GM19043 (cell line): ENCODE data around the gene TP53AIP1.

Source experiments
- ATAC-seq: cut with Tn5 transposase; IDR thresholded peaks from one replicate; pipeline ENCODE4 v1.9.1; 2021; ENCODE audit warnings: low read depth; ENCODE audit not compliant: unreplicated experiment

Gene TP53AIP1, protein sequence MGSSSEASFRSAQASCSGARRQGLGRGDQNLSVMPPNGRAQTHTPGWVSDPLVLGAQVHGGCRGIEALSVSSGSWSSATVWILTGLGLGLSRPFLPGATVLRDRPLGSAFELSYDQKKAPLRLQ

GRCh38 chr11:128942817-128943427 lies at the start of gene TP53AIP1:
Gene TP53AIP1, minus strand, starts transcription at chr11:128942871. Its CDS starts 5,053 bp downstream, at chr11:128937818.
- no peak for ATAC-seq

- no peak for ATAC-seq
Observed at GRCh38 chr11:128988242-128988970, 45.7 kb upstream of the TP53AIP1 start.

DNA sequence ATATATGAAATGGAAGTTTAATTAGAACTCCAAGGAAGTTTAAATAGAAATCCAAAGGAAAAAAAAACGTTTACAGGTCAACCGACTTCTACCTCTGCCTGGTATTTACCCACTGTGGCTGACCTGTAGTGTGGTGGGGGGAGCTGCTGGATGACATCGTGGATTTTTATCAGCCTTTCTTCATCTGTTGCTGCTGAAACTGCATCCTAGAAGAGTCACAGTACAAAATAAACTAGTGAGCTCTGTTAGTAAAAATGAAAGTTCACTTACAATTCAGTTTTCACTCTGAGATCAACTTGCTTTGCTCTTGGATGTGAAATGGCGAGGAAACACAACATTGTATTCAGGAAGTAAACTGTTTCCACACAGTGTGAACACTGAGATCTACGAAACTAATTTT lies 43.2 kb upstream of the TP53AIP1 start:
- no peak for ATAC-seq

- ATAC-seq = no peak
Observed at GRCh38 chr11:128983023-128983422, 40.4 kb upstream of the TP53AIP1 start.

GRCh38 chr11:128981254-128981653 lies 38.6 kb upstream of the TP53AIP1 start:
- ATAC-seq = no peak

- no peak for ATAC-seq
Observed at GRCh38 chr11:128970598-128971190, 28.0 kb upstream of the TP53AIP1 start.

DNA sequence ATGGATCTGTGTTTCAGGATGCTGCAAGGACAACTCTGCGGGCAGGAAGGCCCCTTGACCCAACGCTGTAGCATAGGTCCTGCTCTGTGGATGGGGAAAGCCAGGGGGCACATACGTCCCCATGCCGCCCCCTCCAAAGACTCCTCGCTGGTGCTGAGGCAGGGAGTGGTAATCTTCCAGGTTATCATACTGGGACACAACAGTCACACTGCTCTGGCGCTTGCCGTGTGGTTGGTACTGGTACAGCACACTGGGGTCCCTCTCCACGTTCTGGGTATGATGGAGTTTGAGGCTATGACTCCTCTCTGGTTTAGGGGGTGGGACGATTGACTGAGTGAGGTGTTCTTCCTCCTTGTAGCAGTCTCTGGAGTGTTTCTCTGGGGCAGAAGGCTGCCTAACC lies 26.2 kb upstream of the TP53AIP1 start:
- no peak for ATAC-seq

DNA sequence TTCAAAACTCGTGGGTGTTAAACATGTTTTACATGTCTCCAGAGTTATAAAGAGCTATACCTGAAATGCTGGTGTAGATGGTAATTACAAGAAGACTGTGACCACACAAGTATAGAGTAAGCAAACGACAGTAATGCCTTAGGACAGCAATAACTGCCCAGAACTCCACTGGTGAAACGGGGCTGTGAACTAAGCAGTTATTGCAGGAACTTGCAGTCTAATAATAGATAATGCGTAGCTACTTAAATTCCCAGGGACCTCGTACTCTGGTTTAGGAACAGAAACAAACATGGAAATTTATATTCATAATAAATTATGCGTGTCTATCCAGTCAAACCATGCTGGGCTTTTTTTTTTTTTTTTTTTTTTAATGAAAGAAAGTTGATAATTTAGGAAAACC lies 24.9 kb upstream of the TP53AIP1 start:
- ATAC-seq = no peak

GRCh38 chr11:128965485-128965884 lies 22.8 kb upstream of the TP53AIP1 start:
- ATAC-seq = peak; percentile 96

DNA sequence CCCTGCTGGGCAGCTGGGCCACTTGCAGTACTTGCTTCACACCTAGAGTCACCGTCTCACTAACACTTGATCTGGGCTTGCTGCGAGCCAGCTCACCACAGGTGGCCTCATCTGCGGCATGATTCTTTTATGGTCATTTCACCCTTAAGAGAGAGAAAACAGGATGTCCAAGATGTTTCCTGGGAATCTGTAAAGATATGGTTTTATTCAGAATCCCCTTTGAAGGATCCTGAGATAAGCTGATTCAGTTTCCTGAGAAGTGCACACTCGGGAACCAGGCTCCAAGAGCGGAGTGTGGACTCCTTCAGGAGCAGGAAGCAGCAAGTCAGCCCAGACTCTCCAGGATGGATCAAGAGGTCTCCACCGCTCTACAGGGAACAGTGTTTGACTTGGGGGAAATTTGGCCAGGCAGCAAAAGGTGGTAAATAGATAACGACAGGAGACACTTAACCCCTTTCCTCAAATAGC lies 21.8 kb upstream of the TP53AIP1 start:
- no peak for ATAC-seq

DNA sequence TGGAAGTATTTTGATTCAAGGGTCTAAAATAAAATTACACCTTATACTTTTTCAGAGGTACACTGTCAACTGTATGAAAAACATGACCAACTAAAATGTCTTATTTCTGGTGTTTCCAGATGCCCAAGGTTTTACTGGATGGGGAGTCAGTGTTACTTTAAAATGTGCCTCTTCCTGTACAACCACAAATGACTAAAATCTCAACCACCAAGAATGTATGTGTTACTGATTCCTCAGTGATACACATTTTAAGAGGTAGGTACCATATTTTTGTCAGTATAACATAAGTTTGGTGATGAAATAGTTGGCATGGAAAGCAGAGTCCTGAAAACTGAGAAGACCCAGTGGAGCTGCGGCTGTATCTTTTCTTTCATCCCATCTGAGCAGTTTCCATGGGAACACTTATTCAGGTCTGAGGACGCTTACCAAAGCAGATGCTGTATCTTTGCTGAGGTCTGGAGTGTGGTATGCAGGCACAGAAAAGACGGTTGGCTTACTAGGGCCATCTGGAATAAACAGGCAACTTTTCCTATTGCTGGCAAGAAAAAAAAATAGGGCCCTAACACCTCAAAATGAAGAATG lies 21.2 kb upstream of the TP53AIP1 start:
- ATAC-seq = no peak

DNA sequence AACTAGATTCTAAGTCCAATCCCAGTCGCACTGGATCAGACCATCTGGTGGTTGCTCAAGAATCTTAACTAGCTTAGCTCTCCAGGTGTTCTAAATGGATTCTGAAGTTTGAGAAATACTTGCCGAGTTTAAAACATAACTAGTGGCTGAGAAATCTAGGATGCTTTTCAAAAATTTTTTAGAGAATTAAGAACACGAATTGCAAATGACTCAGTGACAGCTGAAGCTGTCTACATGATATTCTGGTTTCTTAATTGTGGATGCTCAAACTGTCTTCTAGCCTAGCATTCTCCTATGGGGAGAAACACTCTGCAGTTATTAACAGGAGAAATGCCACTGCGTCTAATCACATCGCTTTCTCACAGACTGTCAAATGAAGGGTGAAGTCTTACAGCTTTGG lies 20.2 kb upstream of the TP53AIP1 start:
- no peak for ATAC-seq

- no peak for ATAC-seq
Observed at GRCh38 chr11:128961645-128962044, 19.0 kb upstream of the TP53AIP1 start.

GRCh38 chr11:128957202-128957482 lies 14.5 kb upstream of the TP53AIP1 start:
- ATAC-seq = no peak

DNA sequence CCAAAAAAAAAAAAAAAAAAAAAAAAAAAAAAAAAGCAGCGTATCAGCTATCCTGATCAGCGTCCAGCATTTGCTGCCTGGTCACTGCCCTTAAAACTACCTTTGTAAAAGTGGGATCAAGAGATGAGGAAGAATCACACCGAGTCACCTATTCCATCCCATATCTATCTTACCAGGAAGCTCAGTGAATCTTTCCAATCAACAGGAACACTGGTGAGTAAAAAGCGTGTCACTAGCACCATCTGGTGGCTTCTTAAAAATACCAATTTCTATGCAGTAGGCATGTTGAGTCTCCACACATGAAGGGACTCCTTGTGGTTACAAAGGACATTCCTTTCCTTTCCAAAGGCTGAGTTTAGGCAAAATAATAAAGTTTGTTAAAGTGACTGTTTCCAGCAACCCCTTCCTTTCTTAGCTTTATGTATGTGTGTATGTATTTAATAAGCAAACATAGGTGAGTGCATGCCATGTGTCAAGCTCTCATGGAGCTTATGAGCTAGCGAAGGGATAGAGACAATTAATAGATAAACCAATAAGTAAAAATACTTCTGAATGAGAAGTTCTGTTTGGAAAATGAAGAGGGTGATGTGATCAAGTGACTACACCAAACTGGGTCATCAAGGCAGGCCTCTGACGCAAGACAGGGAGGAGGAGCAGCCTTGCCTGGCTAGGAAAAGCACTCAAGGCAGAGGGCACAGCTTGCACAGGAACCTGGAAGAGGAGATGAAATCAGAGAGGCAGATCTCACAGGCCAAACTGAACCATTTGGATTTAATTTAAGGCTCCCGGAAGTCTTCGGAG lies 13.9 kb upstream of the TP53AIP1 start:
- ATAC-seq = peak; percentile 70

- no peak for ATAC-seq
Observed at GRCh38 chr11:128955636-128956035, 13.0 kb upstream of the TP53AIP1 start.

- no peak for ATAC-seq
Observed at GRCh38 chr11:128953151-128953550, 10.5 kb upstream of the TP53AIP1 start.

GRCh38 chr11:128949791-128950454 lies 7.3 kb upstream of the TP53AIP1 start:
- ATAC-seq = no peak

DNA sequence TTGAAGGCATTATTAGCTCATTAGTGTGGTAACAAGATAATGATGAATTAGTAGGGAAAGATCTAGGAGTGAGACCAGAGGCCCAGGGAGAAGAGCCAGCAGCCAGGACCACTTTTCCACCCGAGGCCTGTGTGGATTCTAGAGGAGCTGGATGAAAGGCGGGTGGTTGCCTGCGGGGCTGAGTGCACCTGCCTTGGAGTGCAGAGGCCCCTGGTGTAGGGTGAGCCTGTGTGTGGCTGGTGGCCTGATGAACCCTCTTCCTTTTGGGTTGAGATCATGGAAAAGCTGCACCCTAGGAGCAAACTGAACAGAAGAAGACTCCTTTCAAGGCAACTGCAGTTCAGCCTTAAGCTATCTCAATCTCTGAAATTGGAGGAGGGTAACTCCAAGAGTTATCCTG lies 5.9 kb upstream of the TP53AIP1 start:
- ATAC-seq = no peak

DNA sequence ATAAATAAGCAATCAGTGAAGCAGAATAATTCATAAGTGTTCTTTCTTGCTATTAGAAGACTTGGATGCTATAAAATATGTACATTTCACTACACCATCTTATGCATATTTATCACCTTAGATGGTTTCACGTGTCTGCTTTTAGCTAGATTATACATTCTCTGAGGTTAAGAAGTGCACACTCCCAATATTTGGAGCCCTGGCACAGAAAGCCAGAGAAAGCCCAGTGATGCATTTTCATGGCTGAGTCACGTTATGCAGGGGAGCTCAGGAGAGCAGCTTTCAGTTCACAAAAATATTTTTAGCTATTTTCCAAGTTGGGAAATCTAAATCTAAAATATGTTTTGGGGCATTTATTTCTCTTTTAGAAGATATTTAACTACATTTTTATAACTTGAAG lies 5.1 kb upstream of the TP53AIP1 start:
- ATAC-seq = no peak
